SKM-1 treated with dmso at 0.1 percent for 144 hours (cell line): ENCODE results near the gene FAM83G.

Experiments
- DNase-seq: peaks from one replicate; lab custom pipeline; 2025; ENCODE audit not compliant: unreplicated experiment; lab: John Stamatoyannopoulos, UW

The FAM83G gene

GRCh38 chr17:18970582-18971480, 33.7 kb downstream of the FAM83G start:
- no peak for DNase-seq

GRCh38 chr17:18968945-18969887, 35.3 kb downstream of the FAM83G start:
- DNase-seq = no peak

GRCh38 chr17:18968345-18968744, 36.2 kb downstream of the FAM83G start:
- no peak for DNase-seq

- DNase-seq = peak; percentile 11
Measured at GRCh38 chr17:18967916-18968315, 36.6 kb downstream of the FAM83G start.

- no peak for DNase-seq
Measured at GRCh38 chr17:18966831-18967624, 37.5 kb downstream of the FAM83G start.

GRCh38 chr17:18965530-18966236, 38.9 kb downstream of the FAM83G start:
- no peak for DNase-seq

- no peak for DNase-seq
Measured at GRCh38 chr17:18964550-18964949, 40.0 kb downstream of the FAM83G start.

- DNase-seq = no peak
Measured at GRCh38 chr17:18964018-18964351, 40.6 kb downstream of the FAM83G start.

GRCh38 chr17:18963126-18964017, 41.2 kb downstream of the FAM83G start:
- no peak for DNase-seq

- no peak for DNase-seq
Measured at GRCh38 chr17:18962494-18962815, 42.1 kb downstream of the FAM83G start.

GRCh38 chr17:18961634-18962493, 42.7 kb downstream of the FAM83G start:
- no peak for DNase-seq

GRCh38 chr17:18960803-18961511, 43.6 kb downstream of the FAM83G start:
- DNase-seq = peak; percentile 51

- no peak for DNase-seq
Measured at GRCh38 chr17:18960241-18960665, 44.3 kb downstream of the FAM83G start.

- no peak for DNase-seq
Measured at GRCh38 chr17:18959845-18960240, 44.7 kb downstream of the FAM83G start.

- DNase-seq = no peak
Measured at GRCh38 chr17:18959071-18959844, 45.3 kb downstream of the FAM83G start.

- no peak for DNase-seq
Measured at GRCh38 chr17:18958611-18959010, 46.0 kb downstream of the FAM83G start.

GRCh38 chr17:18957831-18958230, 46.7 kb downstream of the FAM83G start:
- no peak for DNase-seq
